Measurements from ENCODE around the gene KDELR1.

Gene KDELR1

DNA sequence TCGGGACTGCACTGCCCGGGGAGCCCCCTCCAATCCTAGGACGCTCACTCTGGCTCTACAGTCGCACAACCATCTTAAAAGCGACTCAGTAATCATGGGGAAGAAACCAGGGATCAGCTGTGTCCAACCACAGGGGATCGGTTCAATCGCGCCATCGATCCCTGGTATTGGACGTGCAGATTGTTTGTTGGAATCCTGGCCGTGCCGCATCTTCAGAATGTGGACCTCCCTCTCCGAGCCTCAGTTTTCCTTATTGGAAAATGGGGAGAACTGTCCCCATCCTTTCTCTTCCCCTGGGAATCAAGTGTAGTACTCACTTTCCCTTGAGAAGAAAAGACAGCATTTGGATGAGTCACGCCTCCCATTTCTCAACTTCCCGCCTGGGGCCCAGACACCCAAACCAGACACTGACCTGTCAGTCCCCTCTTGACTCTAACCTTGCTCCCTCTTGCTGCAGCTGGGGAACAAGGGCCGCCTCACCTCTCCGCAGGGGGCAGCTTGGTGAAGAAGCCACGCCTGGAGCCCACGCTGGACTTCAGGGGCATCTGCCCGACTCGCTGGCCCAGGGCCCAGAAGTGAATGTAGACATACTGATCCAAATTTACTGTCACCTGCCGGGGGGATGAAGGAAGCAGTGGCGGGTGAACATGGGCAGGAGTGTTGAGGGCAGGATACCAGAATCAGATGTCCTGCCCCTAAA lies 48.4 kb downstream of the KDELR1 start:
- no peak for DNase-seq (ENCODE audit: low read depth in 3 of 3, low spot score in 1 of 3)

DNA sequence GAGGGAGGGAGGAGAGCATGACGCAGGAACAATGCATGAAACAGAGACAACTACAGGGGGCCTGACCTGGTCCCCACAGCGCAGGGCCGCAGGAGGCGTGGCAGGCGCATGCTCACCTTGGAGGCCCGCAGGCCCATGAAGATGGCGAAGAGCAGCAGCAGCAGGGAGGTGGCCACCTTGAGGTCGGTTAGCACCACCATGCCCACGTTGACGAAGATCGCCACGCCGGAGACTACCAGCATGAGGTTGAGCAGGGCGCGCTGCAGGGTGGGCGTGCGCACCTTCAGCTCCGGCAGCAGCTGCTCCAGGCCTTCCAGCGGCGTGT lies 49.0 kb downstream of the KDELR1 start:
- DNase-seq (ENCODE audit: low read depth in 3 of 3, low spot score in 1 of 3), result no peak

DNA sequence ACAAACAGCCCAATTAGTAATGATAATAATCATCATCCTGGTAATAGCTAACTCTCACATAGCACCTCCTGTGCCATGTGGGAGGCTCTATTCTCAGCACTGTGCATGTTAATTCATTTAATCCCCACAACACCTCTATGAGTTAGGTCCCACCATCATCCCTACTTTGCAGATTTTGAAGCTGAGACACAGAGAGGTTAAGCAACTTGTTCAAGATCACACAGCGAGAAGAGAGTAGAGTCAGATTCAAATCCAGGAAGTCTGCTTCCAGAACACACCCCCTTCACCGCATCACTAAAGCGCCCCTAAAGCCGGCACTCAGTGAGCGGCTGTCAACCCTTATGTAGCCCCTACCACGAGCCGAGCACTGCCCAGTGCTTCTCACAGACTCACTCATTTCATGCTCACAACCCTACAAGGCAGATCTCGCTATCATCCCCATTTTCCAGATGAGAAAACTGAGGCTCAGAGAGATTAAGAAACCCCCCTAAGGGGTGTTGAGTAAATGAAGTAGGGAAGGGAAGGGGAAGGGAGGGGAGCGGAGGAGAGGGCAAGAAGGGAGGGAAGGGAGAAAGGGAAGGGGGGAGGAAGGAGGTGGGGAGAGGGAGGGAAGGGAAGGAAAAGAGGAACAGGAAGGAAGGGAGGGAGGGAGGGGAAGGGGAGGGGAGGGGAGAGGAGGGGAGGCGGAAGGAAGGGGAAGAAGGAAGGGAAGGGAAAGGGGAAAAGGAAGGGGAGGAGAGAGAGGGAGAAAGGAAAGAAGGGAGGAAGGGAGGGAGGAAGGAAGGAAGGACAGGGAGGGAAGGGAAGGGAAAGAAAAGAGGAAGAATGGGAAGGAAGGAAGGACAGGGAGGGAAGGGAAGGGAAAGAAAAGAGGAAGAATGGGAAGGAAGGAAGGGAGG lies 49.6 kb downstream of the KDELR1 start:
- no peak for DNase-seq (ENCODE audit: low read depth in 3 of 3, low spot score in 1 of 3)

DNA sequence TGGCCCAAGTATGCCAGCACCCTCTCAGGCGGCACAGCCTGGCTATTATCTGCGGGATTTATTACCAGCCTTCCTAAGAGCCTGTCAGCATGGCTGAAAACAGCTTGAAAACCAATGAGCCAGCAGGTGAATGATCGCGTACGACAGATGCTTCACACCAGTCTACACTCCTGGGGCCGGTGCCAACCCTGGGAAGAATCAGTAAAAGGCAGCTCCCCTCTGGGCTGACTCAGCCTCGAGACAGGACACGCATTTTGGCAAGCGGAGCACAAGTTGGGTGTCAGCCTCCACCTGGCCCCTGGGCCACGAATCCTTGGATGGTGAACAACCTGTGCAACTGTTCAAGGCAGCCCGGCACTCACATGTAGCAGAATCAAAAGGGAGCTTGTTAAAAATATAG lies 50.4 kb downstream of the KDELR1 start:
- DNase-seq (ENCODE audit: low read depth in 3 of 3, low spot score in 1 of 3), result no peak

DNA sequence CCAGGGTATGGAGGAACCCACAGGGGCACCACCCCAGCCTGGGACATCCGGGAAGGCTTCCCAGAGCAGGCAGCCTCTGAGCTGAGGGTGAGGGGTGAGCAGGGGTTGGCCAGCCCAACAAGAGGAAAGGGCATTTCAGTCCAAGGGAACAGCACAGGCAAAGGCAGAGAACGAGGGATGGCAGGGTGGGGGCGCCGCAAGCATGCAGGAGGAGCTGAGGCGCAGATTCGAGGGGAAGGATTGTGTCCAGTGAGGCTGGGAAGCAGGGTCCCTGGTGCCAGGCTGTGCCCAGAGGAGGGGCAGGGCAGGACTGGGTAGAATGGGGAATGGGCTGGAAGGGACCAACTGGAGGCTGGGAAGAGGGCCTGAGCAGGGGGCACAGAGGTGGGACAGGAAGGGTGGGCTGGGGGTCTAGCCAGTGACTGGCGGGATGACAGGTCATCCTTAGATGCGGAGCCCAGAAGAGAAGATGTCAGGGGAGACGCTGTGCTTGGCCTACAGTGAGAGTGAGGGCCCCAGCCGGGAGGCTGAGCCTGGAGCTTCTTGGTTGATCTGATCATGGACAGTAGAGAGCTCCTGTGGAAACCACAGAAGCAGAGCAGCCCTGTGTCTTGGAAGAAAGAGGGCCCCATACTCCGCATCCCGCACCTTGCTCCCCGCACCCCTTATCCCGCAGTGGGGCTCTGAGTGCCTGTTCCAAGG lies 52.4 kb downstream of the KDELR1 start:
- no peak for DNase-seq (ENCODE audit: low read depth in 3 of 3, low spot score in 1 of 3)

DNA sequence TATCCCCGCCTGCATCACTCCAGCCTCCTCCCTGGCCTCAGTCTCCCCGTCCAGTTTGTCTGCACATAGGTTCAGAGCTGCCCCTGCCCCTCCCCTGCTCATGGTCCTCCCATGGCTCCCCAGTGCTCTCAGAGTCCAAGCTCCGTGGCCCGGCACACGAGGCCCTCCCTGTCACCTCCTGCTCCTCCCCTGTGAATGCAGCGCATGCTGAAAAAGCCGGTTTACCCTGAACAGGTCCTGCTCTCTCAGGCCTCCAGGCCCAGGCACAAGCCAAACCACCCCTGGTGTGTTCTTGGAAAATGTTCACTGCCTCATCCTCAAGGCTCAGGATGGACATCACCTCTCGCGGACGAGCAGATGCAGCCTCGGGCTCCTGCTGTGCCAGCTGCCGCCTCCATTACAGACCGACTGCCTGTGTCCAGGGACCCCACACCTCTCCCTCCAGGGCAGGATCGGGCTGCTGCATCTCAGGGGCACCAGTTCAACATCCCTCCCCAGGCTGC lies 53.0 kb downstream of the KDELR1 start:
- DNase-seq (ENCODE audit: low read depth in 3 of 3, low spot score in 1 of 3), result no peak

DNA sequence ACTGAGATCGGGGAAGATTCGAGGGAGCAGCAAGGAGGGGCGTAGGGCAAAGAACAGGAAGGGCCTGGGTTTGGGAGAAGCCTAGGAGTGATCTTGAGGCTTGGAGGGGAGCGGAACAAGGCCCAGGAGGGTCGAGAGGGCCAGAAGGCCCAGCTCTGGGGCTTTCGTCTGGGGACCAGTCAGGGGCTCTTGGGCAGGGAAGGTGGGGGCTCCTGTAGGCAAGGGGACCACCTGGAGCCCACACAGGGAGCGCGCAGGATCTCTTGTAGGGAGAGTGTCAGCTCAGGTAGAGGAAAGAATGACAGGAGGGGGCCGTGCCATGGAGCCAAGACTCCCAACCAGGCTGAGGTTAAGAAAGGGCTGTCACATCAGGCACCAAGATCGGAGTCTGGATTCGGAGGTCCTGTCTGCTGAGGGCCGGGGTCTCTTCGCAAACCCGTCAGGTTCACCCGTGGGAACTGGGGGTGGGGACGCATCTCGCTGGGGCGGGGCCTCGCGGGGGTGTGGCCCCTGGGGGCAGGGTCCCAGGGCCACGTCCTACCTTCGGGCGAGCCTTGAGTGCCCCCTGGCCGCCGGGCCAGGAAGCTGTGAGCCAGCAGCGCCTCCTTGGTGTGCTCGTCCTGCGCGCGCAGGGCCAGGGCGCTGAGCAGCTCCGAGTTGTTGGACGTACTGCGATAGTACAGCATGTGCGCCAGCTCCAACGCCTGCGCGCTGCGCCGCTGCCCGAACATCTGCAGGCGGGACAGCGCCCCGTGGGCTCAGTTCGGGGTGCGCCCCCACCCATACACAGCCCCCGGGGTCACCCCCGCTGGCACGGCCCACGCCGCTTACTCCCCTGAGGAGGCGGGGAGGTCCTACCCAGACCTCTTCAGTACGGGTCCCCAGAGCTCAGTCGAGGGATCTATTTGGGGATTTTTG lies 57.6 kb downstream of the KDELR1 start:
- DNase-seq (ENCODE audit: low read depth in 3 of 3, low spot score in 1 of 3), result peak; percentile 84 to 90 (median 88)

DNA sequence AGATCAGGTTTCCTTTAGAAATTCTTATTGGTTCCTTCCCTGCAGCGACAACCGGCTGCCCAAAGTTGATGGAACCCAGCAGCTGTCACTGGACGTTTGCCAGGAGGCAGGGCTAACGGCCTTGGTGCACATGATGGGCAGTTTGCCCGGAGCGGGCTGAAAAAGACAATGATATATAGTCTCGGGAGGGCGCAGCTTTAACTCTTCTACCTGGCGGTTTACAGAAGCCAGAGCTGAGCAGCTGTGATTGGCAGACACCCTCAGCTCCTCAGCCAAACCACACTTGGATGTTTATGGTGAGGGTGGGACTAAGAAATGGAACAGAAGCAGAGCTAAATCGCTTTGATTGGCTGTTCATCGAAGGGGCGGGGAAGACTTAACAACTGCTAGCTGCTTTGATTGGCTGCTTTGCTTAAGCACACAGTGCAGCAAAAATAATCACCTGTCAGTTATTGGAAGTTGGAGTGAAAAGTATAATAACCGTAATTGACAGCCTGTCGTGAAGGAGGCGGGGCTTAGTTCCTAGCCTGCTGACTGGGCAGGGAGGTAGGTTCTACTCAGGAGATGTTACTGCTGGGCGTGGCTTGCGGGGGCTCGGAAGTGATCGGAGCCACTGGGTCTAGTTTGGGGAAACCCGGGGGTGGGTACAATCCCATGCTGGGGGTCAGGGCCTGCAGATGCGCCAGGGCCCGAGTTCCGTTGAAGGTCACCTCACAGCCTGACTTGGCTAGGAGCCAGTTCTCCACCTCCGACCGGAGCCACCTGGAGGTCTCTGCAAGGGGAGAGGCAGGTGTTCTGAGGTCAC lies 58.5 kb downstream of the KDELR1 start:
- DNase-seq (ENCODE audit: low read depth in 3 of 3, low spot score in 1 of 3), result peak; percentile 75 to 92 (median 86)

Measured in stimulated activated CD4-positive, alpha-beta T cell treated with anti-CD3 and anti-CD28 coated beads, TNF-alpha, amount 100 ng/mL, for 1 hour (primary cell).